Naive B cell (primary cell): ENCODE measurements around the gene GPR137. TPM values are rescaled to one million over a fixed set of nuclear protein-coding genes. Genes with fewer than 3 reads are reported as not detected.
"Not testable (repeated sequence)": the region's sequence is repeated elsewhere in the genome, so short reads cannot be mapped to it uniquely, and the experiment has no call there.

Source experiments
- ATAC-seq, 2 donors: fragments of 150-1000 bp; cut with Tn5 transposase; 2 replicates each; pipeline ENCODE4 v1.10.0; 2021; ENCODE audit warnings: low read depth in 2 of 2, mild to moderate bottlenecking in 2 of 2, moderate library complexity in 2 of 2
- DNase-seq: peaks from one replicate; pipeline ENCODE4 v3.0.0; 2022
- H3K27ac Mint-ChIP-seq, 6 donors: one replicate each; pipeline ENCODE4 v1.8.0; 2020 to 2022; ENCODE audit warnings: mild to moderate bottlenecking in 6 of 6, mixed read lengths in 6 of 6, moderate library complexity in 5 of 6, inconsistent platforms in 2 of 6
- H3K27me3 Mint-ChIP-seq, 3 donors: one replicate each; pipeline ENCODE4 v1.8.0; 2021 to 2022; ENCODE audit warnings: mixed read lengths in 3 of 3, mild to moderate bottlenecking in 1 of 3
- H3K36me3 Mint-ChIP-seq, 2 donors: one replicate each; pipeline ENCODE4 v1.8.0; 2020 to 2022; ENCODE audit warnings: mixed read lengths in 2 of 2, inconsistent platforms in 1 of 2, mild to moderate bottlenecking in 1 of 2
- H3K4me1 Mint-ChIP-seq, 3 donors: one replicate each; pipeline ENCODE4 v1.8.0; 2020 to 2022; ENCODE audit warnings: mixed read lengths in 3 of 3, inconsistent platforms in 1 of 3, mild to moderate bottlenecking in 1 of 3, moderate library complexity in 1 of 3
- H3K4me3 Mint-ChIP-seq, 8 donors: one replicate each; pipeline ENCODE4 v1.8.0; 2020 to 2022; ENCODE audit warnings: mild to moderate bottlenecking in 8 of 8, mixed read lengths in 8 of 8, moderate library complexity in 8 of 8, inconsistent platforms in 2 of 8
- H3K9me3 Mint-ChIP-seq, 7 donors: one replicate each; pipeline ENCODE4 v1.8.0; 2020 to 2022; ENCODE audit warnings: mixed read lengths in 7 of 7, mild to moderate bottlenecking in 5 of 7, inconsistent platforms in 2 of 7, moderate library complexity in 1 of 7
- polyA plus RNA-seq, 6 donors: library from polyadenylated mRNA; unstranded; fragments of 300-500 nt; fragmentation: Illumina TruSeq; gene quantifications; one replicate each; pipeline ENCODE4 v1.2.3, GENCODE V29; 2021; ENCODE audit warnings: low read depth in 6 of 6

GPR137 gene
- polyA plus RNA-seq, 6 donors from 2014 or later: 17.3 to 35.5 (median 21.0) TPM

DNA sequence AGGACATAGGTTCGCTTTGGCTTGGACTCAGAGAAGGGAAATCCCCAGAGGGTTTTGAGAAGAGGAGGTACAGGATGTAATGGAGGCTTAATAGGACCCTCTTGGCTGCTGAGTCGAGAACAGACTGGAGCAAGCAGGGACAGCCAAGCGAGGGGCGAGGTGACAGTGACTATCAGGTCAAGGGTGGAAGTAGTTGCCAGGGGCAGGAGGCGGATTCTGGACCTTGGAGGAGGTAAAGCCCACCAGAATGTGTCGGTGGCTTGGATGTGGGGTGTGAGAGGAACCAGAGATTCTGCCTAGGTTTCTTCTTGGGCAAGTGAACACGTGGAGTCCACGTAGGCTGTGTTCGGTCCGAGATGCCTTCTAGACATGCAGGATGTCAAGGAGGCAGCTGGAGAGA is 27.3 kb downstream of the GPR137 start:
- peak overlapping the region; percentile 4 to 93 (median 72) for H3K27ac Mint-ChIP-seq
- no peaks in the 10 kb centered on the region for H3K9me3 Mint-ChIP-seq
- ATAC-seq: no peak
- H3K36me3 Mint-ChIP-seq: peaks cover 0 to 6% of the 10 kb centered on the region in 2 donors
- peak overlapping the region in 1 of 8 donors; percentile 35 for H3K4me3 Mint-ChIP-seq
- H3K27me3 Mint-ChIP-seq: no peaks in the 10 kb centered on the region
- DNase-seq: no peak
- peaks cover 17 to 38% (median 36%) of the 10 kb centered on the region in 3 donors for H3K4me1 Mint-ChIP-seq

DNA sequence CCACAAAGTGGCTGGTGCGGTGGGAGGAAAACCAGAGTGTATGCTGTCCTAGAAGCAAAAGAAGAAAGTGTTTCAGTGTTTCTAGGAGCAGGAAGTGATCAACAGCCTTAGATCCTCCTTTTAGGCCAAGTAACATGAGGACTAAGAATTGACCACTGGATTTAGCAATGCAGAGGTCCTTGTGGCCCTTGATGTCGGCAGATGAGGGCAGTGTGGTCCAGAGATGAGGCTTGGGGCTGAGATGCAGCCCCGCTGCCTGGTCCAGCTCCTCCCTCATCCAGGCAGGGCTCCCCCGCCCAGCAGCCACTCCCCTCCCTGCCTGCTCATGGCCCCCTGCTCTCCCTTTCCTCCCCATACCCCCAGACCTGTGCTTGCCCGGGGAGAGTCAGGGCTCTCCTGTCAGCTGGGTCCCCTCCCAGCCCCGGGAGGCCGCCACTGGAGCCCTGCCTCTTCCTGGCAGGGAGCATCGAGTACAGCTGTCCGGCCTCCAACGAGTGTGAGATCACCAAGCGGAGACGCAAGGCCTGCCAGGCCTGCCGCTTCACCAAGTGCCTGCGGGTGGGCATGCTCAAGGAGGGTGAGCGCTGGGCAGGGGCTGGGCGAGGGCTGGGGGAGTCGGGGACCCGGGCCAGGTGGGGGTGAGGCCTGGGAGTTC is 28.0 kb downstream of the GPR137 start:
- Mint-ChIP-seq H3K27me3 (no peaks in the 10 kb centered on the region), H3K9me3 (no peaks in the 10 kb centered on the region), H3K36me3 (peaks cover 0 to 6% of the 10 kb centered on the region in 2 donors), H3K27ac (peak overlapping the region in 2 of 6 donors; percentile 22 to 89), H3K4me1 (peaks cover 20 to 43% (median 41%) of the 10 kb centered on the region in 3 donors), H3K4me3 (no peak overlapping the region)
- DNase-seq (no peak), ATAC-seq (no peak)

DNA sequence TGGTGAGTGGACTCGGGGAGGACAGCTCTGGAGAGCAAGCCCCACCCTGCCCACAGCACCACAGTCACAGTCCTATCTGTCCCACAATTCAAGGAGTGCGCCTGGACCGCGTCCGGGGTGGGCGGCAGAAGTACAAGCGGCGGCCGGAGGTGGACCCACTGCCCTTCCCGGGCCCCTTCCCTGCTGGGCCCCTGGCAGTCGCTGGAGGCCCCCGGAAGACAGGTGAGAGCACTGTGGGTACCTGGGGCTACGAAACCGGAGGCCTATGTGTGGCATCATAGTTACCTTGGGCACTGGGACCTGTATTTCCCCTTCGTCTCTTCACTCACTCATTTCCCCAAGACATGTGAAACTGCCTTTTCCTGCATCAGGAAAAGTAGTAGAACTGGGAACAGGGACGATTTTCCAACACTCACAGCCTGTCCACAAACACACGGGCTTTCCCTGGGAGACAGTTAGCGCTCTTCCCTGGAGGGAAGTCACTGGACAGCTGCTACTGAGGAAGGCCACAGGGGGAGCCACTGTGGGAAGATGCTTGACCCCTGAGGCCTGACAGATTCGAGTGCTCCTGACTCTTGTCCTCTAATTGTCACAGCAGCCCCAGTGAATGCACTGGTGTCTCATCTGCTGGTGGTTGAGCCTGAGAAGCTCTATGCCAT is 28.6 kb downstream of the GPR137 start:
- no peaks in the 10 kb centered on the region for H3K27me3 Mint-ChIP-seq
- peak overlapping the region in 2 of 6 donors; percentile 11 to 29 for H3K27ac Mint-ChIP-seq
- H3K4me3 Mint-ChIP-seq: peak overlapping the region in 2 of 8 donors; percentile 16 to 20
- H3K4me1 Mint-ChIP-seq: peaks cover 26 to 47% (median 47%) of the 10 kb centered on the region in 3 donors
- H3K9me3 Mint-ChIP-seq: no peaks in the 10 kb centered on the region
- ATAC-seq: no peak
- DNase-seq: no peak
- peaks cover 0 to 6% of the 10 kb centered on the region in 2 donors for H3K36me3 Mint-ChIP-seq

DNA sequence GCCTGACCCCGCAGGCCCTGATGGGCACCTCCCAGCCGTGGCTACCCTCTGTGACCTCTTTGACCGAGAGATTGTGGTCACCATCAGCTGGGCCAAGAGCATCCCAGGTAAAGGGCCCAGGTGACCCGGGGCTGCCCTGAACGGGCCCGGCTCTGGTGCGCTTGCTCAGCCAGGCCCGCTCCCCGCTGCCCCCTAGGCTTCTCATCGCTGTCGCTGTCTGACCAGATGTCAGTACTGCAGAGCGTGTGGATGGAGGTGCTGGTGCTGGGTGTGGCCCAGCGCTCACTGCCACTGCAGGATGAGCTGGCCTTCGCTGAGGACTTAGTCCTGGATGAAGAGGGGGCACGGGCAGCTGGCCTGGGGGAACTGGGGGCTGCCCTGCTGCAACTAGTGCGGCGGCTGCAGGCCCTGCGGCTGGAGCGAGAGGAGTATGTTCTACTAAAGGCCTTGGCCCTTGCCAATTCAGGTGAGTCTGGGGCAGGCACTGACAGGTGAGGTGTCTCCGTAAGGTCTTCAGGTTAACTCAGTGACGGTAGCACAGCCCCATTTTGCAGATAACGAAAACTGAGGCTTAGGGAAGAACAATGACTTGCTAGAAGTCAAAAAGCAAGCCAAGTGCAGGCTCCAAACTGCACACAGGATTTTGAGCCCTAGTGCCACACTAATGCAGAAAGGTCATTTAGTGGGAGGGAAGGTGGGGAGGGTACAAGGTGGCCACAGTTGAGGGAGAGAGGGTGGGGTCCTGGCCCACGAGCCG is 29.3 kb downstream of the GPR137 start:
- Mint-ChIP-seq H3K27ac (peak overlapping the region in 2 of 6 donors; percentile 11 to 76), H3K36me3 (peaks cover 0 to 6% of the 10 kb centered on the region in 2 donors), H3K9me3 (no peaks in the 10 kb centered on the region), H3K4me1 (peaks cover 31 to 54% (median 51%) of the 10 kb centered on the region in 3 donors), H3K27me3 (no peaks in the 10 kb centered on the region), H3K4me3 (peak overlapping the region in 5 of 8 donors; percentile 16 to 73 (median 33))
- DNase-seq (no peak), ATAC-seq (no peak)

DNA sequence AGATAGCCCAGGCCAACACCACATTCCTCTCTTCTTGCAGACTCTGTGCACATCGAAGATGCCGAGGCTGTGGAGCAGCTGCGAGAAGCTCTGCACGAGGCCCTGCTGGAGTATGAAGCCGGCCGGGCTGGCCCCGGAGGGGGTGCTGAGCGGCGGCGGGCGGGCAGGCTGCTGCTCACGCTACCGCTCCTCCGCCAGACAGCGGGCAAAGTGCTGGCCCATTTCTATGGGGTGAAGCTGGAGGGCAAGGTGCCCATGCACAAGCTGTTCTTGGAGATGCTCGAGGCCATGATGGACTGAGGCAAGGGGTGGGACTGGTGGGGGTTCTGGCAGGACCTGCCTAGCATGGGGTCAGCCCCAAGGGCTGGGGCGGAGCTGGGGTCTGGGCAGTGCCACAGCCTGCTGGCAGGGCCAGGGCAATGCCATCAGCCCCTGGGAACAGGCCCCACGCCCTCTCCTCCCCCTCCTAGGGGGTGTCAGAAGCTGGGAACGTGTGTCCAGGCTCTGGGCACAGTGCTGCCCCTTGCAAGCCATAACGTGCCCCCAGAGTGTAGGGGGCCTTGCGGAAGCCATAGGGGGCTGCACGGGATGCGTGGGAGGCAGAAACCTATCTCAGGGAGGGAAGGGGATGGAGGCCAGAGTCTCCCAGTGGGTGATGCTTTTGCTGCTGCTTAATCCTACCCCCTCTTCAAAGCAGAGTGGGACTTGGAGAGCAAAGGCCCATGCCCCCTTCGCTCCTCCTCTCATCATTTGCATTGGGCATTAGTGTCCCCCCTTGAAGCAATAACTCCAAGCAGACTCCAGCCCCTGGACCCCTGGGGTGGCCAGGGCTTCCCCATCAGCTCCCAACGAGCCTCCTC is 30.2 kb downstream of the GPR137 start:
- peak overlapping the region in 5 of 6 donors; percentile 99 to 100 (median 100) for H3K27ac Mint-ChIP-seq
- H3K9me3 Mint-ChIP-seq, H3K27me3 Mint-ChIP-seq, ATAC-seq, DNase-seq: not testable (repeated sequence)
- H3K4me3 Mint-ChIP-seq: peak overlapping the region; percentile 82 to 99 (median 95)
- H3K36me3 Mint-ChIP-seq: peaks cover 0 to 16% of the 10 kb centered on the region in 2 donors
- H3K4me1 Mint-ChIP-seq: peaks cover 39 to 60% (median 55%) of the 10 kb centered on the region in 3 donors

DNA sequence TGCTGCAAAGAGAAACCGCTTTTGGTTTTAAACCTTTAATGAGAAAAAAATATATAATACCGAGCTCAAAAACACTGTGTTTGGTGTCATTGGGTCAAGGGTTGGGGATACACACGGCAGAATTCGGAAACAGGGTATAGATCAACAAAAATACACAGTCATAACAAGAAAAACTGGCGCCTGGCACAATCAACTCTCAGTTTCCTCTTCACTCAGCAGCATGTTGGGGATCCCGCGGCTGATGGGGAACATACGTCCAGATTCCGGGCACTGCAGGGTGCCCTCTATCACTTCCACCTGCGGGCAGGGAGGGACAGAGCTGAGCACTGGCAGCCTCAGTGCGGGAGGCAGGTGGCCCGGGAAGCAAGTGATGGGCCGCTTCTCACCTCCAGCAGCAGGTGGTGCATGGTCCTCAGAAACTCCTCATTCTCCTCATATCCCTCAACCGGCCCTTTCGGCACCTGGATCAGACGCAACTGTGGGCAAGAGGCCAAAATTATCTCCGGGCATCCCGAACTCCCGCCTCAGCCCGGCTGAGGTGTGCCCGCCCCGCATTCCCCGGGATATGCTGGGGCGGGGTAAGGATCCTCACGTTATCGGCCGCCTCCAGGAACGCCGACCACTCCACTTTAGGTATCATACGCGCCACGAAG is 31.1 kb downstream of the GPR137 start:
- Mint-ChIP-seq H3K9me3 (no peaks in the 10 kb centered on the region), H3K4me1 (peaks cover 42 to 67% (median 57%) of the 10 kb centered on the region in 3 donors), H3K27me3 (no peaks in the 10 kb centered on the region), H3K4me3 (peak overlapping the region; percentile 82 to 99 (median 95)), H3K27ac (peak overlapping the region; percentile 99 to 100 (median 100)), H3K36me3 (peaks cover 0 to 22% of the 10 kb centered on the region in 2 donors)
- no peak for DNase-seq
- ATAC-seq: peak; percentile 6 to 11

DNA sequence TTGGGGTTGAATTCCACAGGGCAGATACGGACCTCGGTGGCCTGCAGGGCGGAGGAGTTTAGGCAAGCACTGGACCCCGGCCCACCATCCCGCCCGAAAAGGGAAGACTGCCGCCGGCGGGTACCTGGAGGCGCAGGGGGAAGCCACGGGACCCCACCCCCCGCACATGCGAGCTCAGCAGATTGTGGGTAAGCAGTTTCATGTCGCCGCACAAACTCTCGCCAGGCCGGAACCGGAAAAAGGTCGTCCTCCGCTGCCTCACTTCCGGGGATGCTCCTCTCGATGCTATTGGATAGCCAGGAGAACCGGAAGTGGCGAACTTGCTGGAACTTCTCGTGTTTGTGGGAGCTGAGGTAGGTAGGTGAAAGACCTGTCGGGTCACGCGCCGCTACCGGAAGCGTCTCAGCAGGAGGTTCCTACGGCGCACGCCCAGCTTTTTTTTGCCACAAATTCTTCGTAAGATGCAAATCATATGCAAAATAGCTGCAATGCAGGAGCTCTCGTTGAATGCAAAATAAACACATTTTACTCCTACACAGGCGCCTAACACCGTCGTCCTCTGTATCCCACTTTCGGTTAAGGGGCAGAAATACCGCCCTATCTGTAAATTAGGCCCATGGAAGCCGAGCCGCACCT is 31.8 kb downstream of the GPR137 start, which contains the start of gene TRMT112:
TSS of gene TRMT112 (minus strand) at position 235 of the 636 bp plus-strand sequence. CDS start at position 202, 33 bp downstream.
- Mint-ChIP-seq H3K9me3 (no peaks in the 10 kb centered on the region), H3K27me3 (no peaks in the 10 kb centered on the region), H3K36me3 (peaks cover 0 to 22% of the 10 kb centered on the region in 2 donors), H3K27ac (peak within 1 kb of the TSS; percentile 99 to 100 (median 100)), H3K4me1 (peaks cover 41 to 66% (median 56%) of the 10 kb centered on the region in 3 donors), H3K4me3 (peak within 1 kb of the TSS; percentile 82 to 99 (median 95))
- DNase-seq (peak; percentile 96), ATAC-seq (peak; percentile 72 to 73)

DNA sequence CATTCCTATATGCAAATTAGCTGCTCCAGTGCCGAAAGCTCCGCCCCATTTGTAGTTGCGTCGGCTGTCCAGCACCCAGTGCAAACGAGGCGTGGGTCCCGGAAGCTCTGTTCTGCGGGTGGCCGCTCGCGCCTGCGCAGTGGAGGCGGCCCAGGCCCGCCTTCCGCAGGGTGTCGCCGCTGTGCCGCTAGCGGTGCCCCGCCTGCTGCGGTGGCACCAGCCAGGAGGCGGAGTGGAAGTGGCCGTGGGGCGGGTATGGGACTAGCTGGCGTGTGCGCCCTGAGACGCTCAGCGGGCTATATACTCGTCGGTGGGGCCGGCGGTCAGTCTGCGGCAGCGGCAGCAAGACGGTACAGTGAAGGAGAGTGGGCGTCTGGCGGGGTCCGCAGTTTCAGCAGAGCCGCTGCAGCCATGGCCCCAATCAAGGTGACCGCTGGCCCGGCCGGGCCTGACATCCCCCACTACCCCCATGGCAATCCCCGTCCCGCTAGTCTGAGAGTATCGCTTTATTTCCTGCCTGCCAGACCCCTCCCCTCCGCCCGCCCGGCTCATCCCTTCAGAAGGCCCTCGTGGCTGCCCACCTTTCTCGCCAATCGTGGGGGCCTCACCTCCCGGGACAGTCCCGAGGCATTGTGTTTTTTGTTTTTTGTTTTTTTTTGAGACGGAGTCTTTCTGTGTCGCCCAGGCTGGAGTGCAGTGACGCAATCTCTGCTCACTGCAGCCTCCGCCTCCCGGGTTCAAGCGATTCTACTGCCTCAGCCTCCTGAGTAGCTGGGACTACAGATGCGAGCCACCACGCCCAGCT is 32.5 kb downstream of the GPR137 start, which contains the start of gene PRDX5:
TSS of gene PRDX5 (plus strand) at position 161 of the 805 bp plus-strand sequence. CDS start at position 256, 95 bp downstream.
- Mint-ChIP-seq H3K4me1 (peaks cover 34 to 59% (median 48%) of the 10 kb centered on the region in 3 donors), H3K4me3 (peak within 1 kb of the TSS; percentile 82 to 99 (median 95)), H3K36me3 (peaks cover 0 to 17% of the 10 kb centered on the region in 2 donors)

DNA sequence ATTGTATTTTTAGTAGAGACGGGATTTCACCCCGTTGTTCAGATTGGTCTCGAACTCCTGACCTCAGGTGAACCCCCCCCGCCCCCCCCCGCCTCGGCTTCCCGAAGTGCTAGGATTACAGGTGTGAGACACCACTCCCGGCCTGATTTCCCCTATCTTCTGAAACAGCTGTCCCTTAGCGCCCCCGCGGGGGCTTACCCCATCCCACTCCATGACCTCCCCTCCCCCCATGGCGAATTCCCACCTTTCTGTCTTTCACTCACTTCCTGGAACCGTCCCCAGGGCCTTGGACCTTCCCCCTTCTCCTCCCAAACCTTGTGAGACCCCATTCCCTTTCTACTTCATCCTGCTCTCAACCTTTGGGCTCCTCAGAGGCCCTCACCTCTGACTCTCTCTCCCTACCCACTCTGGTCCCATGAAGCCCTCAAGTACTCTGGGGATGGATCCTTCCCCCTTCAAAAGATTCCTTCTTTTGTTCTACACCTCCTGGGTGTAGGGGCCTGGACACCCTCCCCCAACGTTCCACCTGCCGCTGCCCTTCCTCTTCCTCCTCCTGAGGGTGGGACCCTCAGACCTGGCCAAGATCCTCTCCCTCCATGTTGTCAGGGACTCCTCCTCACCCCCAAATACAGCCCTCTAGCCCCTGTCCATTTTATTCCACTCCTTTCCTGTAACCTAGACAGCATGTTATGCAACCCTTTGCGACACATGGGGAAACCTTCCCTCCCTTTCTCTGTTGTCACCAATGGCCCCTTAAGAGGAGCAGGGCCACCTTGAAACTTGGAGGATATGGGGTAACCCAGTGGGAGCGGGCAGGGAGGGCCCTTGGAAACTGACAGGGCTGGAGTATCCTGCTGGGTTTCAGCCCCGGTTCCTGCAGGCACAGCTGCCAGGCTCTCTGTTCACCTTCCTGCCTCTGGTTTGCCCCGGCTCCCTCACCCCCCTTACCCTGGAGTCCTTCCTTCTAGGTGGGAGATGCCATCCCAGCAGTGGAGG is 33.4 kb downstream of the GPR137 start:
- H3K36me3 Mint-ChIP-seq: peaks cover 0 to 16% of the 10 kb centered on the region in 2 donors
- H3K27ac Mint-ChIP-seq: peak overlapping the region; percentile 93 to 99 (median 96)
- DNase-seq (no peak), ATAC-seq (no peak)
- H3K4me1 Mint-ChIP-seq: peaks cover 33 to 55% (median 48%) of the 10 kb centered on the region in 3 donors
- H3K27me3 Mint-ChIP-seq: no peaks in the 10 kb centered on the region
- peak overlapping the region; percentile 82 to 99 (median 95) for H3K4me3 Mint-ChIP-seq
- H3K9me3 Mint-ChIP-seq: no peaks in the 10 kb centered on the region

More for the DNA sequence above, 32.5 kb downstream of the GPR137 start, which contains the start of gene PRDX5:
- DNase-seq (peak; percentile 97), ATAC-seq (peak; percentile 73 to 76)
- no peaks in the 10 kb centered on the region for H3K9me3 Mint-ChIP-seq
- no peaks in the 10 kb centered on the region for H3K27me3 Mint-ChIP-seq
- peak within 1 kb of the TSS; percentile 99 to 100 (median 100) for H3K27ac Mint-ChIP-seq

DNA sequence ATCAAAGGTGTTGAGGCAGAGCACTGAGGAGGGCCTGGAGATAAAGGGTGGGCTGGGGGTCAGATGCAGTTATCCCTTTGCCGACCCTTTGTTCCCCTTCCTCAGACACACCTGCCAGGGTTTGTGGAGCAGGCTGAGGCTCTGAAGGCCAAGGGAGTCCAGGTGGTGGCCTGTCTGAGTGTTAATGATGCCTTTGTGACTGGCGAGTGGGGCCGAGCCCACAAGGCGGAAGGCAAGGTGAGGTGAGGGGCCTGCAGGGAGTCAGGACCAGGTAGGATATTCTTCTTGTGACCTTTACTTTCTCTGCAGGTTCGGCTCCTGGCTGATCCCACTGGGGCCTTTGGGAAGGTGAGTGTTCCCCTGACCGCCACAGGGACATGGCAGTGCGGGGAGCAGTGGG is 34.9 kb downstream of the GPR137 start:
- H3K4me1 Mint-ChIP-seq: peaks cover 33 to 55% (median 46%) of the 10 kb centered on the region in 3 donors
- peaks cover 0 to 16% of the 10 kb centered on the region in 2 donors for H3K36me3 Mint-ChIP-seq
- H3K9me3 Mint-ChIP-seq: no peaks in the 10 kb centered on the region
- H3K27me3 Mint-ChIP-seq: no peaks in the 10 kb centered on the region
- peak overlapping the region in 3 of 6 donors; percentile 16 to 99 (median 60) for H3K27ac Mint-ChIP-seq
- ATAC-seq (no peak), DNase-seq (no peak)
- H3K4me3 Mint-ChIP-seq: peak overlapping the region in 4 of 8 donors; percentile 16 to 94 (median 64)
